HL-60 (cell line): ENCODE measurements around the gene DNPH1.

Source experiments
- CTCF ChIP-seq: IDR thresholded peaks from one replicate; pipeline ENCODE4 v1.5.1; 2011; ENCODE audit warnings: low read length, control low read depth, inconsistent platforms; ENCODE audit not compliant: insufficient read depth
- POLR2AphosphoS5 ChIP-seq: IDR thresholded peaks from 2 replicates; pipeline ENCODE4 v1.6.1; 2012; ENCODE audit warnings: low read depth

GRCh38 chr6:43196337-43196736 is 32.9 kb downstream of the DNPH1 start:
- no peak for TF ChIP-seq POLR2AphosphoS5
- TF ChIP-seq CTCF = no peak
